NCI-H187 (cell line): ENCODE results near the gene ARSK.

Source experiments
- DNase-seq, 2 experiments: peaks; one replicate each; lab custom pipeline; 2025; lab: John Stamatoyannopoulos, UW

The ARSK gene, protein sequence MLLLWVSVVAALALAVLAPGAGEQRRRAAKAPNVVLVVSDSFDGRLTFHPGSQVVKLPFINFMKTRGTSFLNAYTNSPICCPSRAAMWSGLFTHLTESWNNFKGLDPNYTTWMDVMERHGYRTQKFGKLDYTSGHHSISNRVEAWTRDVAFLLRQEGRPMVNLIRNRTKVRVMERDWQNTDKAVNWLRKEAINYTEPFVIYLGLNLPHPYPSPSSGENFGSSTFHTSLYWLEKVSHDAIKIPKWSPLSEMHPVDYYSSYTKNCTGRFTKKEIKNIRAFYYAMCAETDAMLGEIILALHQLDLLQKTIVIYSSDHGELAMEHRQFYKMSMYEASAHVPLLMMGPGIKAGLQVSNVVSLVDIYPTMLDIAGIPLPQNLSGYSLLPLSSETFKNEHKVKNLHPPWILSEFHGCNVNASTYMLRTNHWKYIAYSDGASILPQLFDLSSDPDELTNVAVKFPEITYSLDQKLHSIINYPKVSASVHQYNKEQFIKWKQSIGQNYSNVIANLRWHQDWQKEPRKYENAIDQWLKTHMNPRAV

DNA sequence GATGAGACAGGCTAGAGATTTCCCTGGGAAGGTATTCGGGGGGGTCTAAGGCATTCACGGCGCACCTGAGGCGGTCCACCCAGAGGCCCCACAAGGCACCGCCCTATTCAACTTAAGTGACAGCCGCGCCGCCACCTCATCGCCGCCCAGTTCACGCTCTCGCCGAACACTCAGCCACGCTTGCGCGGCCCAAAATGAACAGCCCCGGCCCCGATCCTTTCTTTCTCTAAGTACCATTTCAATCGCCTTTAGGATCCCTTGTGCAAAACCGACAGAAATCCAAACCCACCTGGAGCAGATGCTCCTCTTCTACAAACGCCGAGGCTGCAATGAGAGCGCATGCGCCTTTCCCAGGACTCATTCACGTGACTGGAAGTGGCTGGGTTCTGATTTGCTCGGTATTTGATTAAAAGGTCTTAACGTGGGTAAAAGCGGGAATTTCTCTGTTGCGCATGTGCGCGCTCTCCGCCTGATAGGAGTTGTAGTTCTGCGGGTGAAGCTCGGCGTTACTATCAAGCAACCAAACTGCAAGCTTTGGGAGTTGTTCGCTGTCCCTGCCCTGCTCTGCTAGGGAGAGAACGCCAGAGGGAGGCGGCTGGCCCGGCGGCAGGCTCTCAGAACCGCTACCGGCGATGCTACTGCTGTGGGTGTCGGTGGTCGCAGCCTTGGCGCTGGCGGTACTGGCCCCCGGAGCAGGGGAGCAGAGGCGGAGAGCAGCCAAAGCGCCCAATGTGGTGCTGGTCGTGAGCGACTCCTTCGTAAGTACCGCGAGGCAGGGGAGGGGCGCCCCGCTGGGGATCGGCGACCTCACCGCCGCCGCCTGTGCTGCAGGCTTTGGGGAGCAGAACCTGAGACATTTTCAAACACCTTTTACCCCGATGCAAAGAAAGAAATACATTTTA, at the start of gene ARSK, which contains the start of gene SKIC3:
Gene ARSK (plus strand): TSS at position 455 of the 902 bp plus-strand sequence. CDS start 178 bp downstream, at position 633.
Gene SKIC3 (minus strand): TSS at position 331 of the 902 bp plus-strand sequence. CDS start 7,827 bp downstream, outside the sequence.
- peak; percentile 90 to 97 for DNase-seq

DNA sequence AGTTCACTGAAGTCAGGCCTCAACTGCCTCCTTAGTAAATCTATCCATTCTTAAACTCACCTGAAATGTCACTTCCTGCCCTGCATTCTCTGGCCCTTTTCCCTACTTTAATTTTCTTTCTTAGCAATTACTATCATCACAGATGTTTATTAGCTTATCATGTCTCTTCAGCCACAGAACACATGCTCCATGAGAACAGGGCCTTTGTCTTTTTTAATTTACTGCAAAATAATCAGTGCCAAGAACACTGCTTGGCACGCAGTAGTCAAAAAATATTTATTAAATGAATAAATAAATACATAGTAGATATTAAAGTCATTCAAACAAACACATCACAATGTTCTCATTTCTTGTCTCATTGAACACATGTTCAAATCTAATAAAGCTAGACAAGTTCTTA, 46.4 kb upstream of the ARSK start:
- no peak for DNase-seq

DNA sequence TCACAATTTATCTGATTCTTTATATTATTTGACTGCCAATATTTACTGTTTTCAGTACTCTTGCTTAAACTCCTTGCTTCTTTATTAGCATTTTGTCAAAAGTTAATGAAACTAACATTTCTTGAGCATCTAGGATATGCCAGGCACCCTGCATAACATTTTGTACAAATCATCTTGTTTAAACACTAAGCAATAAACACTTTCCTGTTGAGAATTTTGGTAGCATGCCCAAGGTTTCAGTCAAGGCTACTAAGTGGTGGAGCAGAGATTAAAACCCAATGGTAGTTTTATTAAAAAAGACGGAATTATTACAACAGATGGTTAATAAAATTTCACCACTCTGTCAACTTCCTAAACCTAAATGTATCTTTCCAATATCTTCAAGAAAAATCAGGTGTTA, 43.3 kb upstream of the ARSK start:
- no peak for DNase-seq

DNA sequence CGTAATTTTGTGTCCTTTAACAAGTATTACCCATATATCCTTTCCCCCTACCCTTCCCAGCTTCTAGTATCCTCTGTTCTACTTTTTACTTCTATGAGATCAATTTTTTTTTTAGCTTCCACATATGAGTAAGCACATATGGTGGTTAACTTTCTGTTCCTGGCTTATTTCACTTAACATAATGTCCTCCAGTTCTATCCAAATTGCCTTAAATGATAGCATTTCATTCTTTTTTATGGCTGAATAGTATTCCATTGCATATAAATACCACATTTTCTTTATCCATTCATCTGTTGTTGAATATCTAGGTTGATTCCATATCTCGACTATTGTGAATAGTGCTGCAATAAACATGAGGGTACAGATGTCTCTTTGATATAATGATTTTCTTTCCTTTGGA, 36.5 kb upstream of the ARSK start:
- DNase-seq, result no peak

DNA sequence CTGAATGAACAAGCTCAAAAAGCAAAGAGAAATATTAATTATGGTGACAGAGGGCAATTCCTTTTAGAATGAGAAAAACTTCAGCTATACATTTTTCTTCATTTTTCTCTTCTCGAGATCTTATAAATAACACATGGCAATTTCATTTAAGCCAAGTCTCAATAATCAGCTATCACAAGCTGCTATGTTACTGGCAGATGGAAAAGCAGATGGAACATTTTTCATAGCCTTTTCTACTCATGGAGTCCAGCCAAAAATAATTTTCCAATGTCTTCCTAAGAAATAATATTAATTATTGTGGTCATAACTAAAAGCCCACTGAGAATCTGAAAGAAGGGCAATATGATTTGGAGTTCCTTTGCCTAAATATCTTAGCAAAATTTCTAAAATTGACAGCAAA, 35.8 kb upstream of the ARSK start:
- no peak for DNase-seq

DNA sequence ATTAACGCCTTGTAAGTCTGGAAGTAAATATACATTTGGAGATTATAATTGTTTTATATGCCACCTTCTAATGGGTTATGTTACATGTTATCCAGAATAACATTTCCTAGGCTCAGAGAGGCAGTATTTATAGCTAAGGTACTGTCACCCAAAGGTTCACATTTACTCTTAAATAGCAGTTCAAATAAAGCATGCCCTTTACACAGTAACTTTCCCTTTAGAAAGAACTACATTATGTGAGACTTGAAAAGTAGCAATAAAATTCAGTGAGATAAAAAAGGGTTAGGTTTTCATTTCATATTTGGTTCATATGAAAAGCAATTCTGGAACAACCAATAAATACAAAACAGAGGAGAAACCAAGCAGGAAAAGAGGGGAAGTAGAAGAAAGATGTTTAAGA, 35.2 kb upstream of the ARSK start:
- no peak for DNase-seq

DNA sequence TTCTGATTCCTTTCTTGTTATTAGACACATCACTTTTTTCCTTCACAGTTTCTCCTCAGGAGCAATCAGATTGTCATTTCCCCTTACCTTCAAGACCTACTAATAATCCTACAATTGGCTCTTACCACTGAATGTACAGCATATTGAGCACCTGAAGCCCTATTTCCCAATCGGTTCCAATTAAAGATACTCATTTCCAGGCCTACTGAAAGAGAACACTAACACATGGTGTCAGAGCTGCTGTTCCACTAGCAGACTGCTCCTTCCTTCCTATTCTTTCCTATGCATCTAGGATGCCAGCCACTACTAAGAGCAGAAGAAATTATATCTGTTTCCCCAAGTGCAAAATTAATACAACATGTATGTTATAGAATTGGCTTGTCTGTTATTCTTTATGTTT, 34.7 kb upstream of the ARSK start:
- DNase-seq, result no peak

DNA sequence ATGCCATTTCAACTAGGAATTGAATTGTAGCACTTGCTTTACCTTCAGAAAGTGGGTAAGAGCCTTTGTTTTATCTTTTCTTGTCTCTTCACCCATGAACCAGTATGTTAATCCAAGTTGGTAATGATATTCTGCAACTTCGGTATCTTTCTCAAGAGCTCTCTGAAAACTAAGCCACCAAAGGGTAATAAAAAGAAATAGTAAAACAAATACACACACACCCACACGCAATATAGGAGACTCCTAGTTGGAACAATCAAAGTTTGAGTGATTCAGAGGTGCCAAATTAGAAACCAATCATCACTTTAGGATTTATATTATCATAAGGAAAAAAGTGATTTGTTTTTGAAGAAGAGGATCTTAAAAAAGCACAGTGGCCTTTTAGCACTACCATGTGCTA, 30.5 kb upstream of the ARSK start:
- DNase-seq, result no peak

DNA sequence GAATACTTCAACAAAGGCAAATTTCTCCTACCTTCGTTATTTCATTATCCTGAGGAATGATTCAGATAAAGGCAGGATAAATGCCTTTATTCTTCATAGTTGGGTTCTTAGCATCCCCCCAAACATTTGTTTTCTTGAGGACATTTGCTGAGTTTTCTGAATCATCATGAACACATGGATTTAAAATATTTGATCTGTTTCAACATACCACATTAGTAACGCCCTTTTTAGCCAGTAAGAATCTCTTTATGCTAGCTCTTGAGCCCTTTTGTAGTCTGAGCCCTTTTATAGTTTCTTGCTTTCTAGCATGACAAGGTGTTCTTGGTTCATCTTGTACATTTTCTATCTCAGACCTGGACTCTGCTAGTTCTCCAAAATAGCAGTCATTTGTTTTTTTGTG, 28.0 kb upstream of the ARSK start:
- no peak for DNase-seq

DNA sequence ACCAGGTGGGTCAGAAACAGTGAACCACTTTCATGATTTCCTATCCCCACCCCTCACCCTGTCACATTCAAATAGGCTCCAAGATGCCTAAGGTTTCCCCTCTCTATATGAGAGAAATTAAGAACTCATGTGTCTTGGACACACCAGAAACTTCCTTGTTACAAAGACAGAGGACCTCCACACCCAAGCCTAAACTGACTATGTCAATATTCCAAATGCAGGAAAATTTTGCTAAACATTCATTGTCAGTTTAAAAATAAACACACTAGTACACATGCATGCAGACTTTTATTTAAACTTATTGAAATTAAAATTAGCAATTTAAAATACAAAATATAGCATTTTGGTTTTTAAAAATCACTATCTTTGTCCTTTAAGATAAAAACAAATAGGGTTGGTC, 26.3 kb upstream of the ARSK start:
- DNase-seq, result no peak

DNA sequence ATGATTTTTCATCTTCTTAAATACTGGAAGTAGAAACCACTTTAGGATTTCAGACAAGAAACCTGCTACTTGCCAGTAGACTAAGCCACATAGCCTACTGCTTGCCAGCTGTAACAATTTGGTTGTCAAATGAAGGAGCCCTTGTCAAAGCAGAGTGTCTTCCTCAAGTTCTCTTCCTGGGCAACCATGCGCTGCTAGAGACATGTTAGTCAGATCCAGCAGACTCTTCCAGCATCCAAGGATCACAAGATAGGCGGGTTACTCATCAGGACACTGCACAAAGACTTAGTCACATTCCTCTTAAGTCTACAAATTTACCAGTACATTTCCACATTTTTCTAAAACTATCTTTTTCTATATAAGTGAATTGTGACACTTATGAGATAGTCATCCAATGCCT, 24.5 kb upstream of the ARSK start:
- DNase-seq, result no peak

DNA sequence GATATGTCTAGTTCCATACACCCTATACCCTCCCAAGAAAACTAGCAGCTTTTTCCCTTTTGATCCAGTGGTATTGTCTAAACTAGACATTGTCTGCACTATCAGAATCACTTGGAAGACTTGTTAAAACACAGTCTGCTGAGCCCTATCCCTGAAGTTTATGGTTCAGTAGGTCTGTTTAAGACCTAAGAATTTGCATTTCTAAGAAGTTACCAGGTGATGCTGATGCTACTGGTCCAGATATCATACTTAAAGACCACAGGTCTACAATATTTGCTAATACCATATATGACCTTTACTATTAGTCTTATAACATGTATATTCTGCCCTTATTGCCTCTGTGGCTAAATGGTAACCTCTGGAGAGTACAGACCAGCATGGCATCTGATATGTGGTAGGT, 23.4 kb upstream of the ARSK start:
- DNase-seq, result no peak

DNA sequence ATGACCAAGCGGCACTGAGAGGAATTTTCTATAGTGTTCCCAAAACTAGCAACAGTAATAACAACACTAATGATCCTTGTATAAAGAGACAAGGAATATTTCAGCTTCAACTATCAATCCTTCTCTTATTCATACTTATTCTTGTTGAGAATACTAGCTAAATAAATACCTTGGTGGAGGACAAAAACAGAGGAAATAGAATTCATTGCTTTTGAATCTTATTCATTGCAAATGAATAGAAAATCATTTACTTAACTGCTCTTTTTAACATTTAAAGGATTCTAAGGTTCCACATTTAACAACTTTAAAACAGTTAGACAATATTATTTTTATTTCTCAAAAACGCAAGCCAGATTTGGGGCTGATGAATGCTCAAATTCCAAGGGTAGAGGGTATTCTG, 22.5 kb upstream of the ARSK start:
- DNase-seq, result no peak

DNA sequence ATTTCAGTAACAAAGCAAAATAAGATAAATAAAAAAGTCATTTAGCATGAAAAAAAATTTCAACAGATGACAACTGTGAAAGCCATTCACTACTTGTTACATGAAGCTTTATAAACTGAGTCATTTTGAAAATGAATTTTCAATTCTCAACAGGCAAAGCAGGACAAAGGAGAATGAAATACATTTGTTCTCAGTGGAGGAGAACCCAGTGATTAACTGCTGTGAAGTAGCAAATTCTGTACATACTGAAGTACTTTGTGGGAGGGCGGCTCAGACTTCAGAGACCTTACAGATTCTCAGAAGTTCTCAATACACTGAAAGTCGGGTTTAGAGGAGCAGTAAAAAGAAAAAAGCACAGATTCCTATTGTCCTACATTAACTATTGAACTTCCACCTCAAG, 21.8 kb upstream of the ARSK start:
- no peak for DNase-seq

DNA sequence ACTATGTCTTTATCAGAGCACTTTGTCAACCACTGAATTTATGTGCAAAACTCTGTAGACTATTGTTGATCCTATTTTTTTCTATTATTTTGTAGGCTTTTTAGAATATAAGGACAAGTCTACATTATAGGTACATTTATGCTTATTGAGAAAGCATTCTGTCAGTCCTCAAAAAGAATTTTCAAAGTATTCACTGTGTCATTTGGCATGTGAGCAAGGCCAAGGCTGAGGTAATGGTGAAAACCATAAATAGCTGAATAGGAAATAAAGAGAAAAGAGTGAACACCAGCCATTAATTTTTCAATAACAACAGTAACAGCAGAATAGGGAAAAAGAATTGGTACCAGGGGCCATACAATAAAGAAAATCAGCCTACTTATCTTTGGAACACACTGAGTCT, 21.1 kb upstream of the ARSK start:
- no peak for DNase-seq

DNA sequence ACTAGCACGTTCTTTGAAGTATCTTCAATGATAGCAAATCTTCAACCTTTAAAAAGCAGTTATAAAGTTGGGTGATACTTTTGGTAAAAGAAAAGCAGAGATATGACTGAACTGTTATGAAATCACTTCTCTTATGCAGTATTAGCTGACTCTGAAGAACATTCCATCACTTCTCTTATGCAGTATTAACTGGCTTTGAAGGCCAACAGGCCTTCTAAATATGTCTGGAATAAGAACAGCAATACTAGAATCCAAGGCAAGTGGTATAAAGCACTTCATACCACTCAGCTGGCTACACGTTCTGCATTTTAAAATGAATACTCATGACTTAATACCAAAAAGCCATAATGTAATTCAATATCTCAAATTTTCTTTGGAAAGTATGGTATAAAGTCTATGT, 17.4 kb upstream of the ARSK start:
- DNase-seq, result no peak

DNA sequence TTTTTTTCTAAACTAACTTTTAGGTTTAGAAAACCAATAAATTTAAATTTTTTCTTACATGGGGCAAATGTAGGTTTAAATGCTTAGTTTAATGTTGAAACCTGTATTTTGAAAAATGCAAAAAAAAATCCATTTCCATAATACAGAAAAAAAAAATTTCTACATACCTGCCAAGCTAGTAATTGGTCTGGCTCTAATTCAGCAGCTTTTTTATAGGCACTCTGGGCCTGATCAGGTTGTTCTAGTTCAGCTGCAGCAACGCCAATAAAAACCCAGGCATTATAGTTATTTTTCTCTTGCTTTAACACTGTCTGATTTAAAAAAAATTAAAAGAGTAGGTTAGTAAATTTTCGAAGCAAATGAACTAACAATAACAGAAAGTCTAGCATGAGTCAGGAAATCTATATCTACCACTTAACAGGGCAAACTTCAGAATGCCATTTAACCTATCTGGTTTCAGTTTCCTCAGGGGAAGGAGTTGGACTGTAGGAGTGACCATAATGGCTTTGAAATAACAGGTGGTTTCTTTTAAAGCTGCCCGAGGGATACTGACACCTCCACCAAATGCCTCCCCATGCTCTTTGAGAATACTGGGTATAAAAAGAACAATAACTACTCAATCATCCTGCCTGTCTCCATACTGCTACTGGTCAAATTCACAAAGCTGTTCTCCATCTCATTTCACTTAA, 11.7 kb upstream of the ARSK start:
- DNase-seq, result peak in 1 of 2 experiments; percentile 4

DNA sequence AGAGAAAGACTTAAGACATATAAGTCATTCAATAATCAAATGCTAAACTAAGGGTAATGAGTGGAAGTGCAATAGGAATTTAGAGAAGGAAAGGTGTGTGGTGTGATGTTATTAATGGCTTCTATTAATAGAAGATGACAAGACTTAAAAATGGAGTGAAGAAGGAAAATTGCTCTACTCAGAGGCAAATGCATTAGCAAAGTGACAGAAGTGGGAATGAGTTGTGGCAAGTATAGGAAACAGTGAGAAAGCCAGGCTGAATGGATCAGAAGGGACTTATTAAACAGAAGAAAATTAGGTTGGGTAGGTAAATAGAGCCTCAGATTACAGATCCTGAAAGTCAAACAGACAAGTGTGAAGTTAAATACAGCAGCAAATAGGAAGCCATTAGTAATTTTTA, 5.9 kb upstream of the ARSK start:
- no peak for DNase-seq

DNA sequence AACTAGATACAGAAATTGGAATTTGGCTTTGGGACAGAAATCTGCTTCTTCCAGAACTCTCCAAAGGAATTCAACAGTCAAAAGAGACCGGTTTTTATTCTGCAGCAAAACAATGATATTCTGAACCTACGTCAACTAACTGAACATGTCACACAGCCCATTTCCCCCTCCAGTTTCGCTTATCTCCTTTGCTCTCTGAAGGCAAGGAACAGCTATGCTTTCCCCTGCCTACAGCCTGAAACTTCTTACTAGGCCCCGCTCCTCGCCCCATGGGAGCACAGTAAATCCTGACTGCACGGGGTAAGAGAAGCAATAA, 612 bp upstream of the ARSK start:
- no peak for DNase-seq

DNA sequence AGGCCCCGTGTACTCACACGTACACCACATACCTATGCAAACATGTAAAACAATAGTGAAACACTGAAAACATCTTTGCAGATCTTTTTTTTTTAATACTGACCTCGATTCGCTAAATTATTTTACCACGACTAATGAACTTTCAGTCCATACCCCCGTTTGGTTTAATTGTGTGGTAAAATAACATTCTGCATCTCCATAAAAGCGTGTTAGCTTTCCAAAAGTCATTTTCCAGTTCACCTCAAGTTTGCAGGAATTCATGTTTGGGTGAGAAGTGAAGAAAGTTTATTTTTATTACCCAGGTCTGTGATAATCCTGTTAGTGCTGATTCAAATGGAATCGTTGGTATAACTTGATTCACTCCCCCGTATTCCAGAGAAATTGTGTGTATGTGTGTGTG, 652 bp downstream of the ARSK start:
- DNase-seq, result no peak

DNA sequence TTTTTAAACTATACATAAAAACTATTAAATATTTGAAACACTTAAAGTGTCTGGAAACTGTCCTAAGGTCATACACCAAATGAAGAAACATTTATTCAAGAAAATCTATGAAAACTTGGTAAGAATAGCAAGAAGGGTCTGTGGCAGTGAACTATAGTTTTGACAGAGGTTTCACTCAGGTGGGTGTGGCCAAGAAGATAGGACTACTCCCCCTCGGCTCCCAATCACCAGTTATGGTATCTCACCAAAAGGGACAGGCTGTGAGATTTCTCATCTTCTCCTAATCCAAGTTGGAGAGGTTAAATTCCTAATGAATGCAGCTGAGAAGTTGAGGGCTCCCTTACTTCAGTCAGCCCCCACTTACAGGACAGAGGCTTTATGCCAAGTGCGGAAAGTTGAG, 2.9 kb downstream of the ARSK start:
- DNase-seq, result no peak

DNA sequence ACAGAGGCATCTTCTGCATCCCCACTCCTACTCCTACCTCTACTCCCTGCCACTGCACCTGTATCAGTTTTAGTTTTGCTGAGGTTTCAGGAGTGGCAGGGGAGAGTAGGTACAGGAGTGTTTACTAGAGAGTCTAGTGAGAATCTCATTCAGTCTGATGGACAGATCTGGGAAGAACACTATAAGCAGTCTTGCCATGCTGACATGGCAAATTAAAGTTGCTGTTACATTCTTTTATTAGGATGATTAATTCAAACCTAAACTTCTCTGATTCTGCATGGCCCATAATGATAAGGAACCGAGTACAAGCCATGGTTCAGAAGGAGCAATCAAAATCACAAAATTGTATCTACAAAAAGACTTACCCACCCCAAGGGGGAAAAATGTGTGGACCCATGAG, 7.4 kb downstream of the ARSK start:
- DNase-seq, result no peak
